ENCODE data around the gene IL17D.

DNA sequence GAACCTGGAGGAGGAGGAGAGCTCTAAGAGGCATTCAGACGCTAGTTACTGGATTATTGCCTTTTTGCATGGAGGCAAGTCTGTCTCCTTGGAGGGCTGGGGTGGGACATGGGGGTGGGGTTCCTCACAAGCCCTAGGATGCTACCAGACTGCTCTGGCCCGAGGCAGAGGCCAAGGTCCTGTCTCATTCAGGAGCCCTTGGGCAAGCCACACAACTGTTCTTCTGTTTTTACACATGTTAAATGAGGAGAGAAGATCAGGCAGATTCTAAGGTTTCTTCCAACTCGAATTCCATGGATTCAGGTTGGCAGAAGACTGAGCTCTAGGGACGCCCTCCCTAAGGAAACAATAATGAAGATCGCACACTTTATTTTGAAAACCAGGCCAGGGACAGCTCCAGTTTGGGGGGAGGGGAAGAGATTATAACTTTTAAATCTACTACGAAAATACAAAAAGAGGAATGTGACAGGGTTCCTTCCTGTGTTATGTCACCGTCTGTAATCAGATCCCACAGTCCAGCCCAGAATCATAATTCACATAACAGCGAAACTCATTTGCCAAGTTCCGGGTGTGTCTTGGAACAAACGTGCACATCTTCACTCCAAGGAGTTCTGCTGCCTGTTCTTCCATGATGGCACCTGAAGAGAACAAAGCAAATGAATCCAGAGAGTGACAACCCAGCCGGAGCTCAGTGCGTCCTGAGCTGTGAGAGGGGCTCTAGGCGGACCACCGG, 25.2 kb downstream of the IL17D start:
- TF ChIP-seq CTCF (IDR thresholded peaks at IDR 0.05), result no peak
- TF ChIP-seq EZH2 (IDR thresholded peaks at IDR 0.05; ENCODE audit: borderline replicate concordance, insufficient read depth, low read depth, low read length, poor library complexity, severe bottlenecking), result no peak
